ENCODE measurements around the gene HKDC1. TPM values are rescaled to one million over a fixed set of nuclear protein-coding genes. Genes with fewer than 3 reads are reported as not detected.

Gene HKDC1
- polyA plus RNA-seq (2012; ENCODE audit: insufficient read length, low read depth), result 0.56 TPM

- TF ChIP-seq FOXP2 (optimal IDR thresholded peaks at IDR 0.05; ENCODE audit: borderline replicate concordance, extremely low read depth, extremely low read length, insufficient read depth) (no peak), REST (IDR thresholded peaks at IDR 0.05; ENCODE audit: insufficient read depth in 1 of 2, low read depth in 2 of 2, low read length in 2 of 2) (no peak)
Measured at GRCh38 chr10:69220041-69220451, at the start of gene HKDC1. TSS of gene HKDC1 (plus strand) at chr10:69220332. CDS start at chr10:69220436, 104 bp downstream.

GRCh38 chr10:69172241-69172982 lies 47.7 kb upstream of the HKDC1 start:
- TF ChIP-seq FOXP2 (optimal IDR thresholded peaks at IDR 0.05; ENCODE audit: borderline replicate concordance, extremely low read depth, extremely low read length, insufficient read depth) (no peak), POLR2AphosphoS5 (IDR thresholded peaks at IDR 0.05; ENCODE audit: low read depth, low read length) (no peak), REST (IDR thresholded peaks at IDR 0.05; ENCODE audit: insufficient read depth in 1 of 2, low read depth in 2 of 2, low read length in 2 of 2) (no peak), SIN3A (IDR thresholded peaks at IDR 0.05; ENCODE audit: borderline replicate concordance, insufficient read depth, low read length) (no peak), TAF1 (IDR thresholded peaks at IDR 0.05; ENCODE audit: borderline replicate concordance, insufficient read depth, low read length) (no peak)

- TF ChIP-seq TAF1 (IDR thresholded peaks at IDR 0.05; ENCODE audit: borderline replicate concordance, insufficient read depth, low read length) (no peak), SIN3A (IDR thresholded peaks at IDR 0.05; ENCODE audit: borderline replicate concordance, insufficient read depth, low read length) (no peak), FOXP2 (optimal IDR thresholded peaks at IDR 0.05; ENCODE audit: borderline replicate concordance, extremely low read depth, extremely low read length, insufficient read depth) (no peak), POLR2AphosphoS5 (IDR thresholded peaks at IDR 0.05; ENCODE audit: low read depth, low read length) (no peak), REST (IDR thresholded peaks at IDR 0.05; ENCODE audit: insufficient read depth in 1 of 2, low read depth in 2 of 2, low read length in 2 of 2) (no peak)
Measured at GRCh38 chr10:69176823-69177222, 43.3 kb upstream of the HKDC1 start.

GRCh38 chr10:69179089-69179742 lies 40.9 kb upstream of the HKDC1 start:
- no peak for TF ChIP-seq FOXP2 (optimal IDR thresholded peaks at IDR 0.05; ENCODE audit: borderline replicate concordance, extremely low read depth, extremely low read length, insufficient read depth)
- no peak for TF ChIP-seq TAF1 (IDR thresholded peaks at IDR 0.05; ENCODE audit: borderline replicate concordance, insufficient read depth, low read length)
- no peak for TF ChIP-seq POLR2AphosphoS5 (IDR thresholded peaks at IDR 0.05; ENCODE audit: low read depth, low read length)
- TF ChIP-seq REST (IDR thresholded peaks at IDR 0.05; ENCODE audit: insufficient read depth in 1 of 2, low read depth in 2 of 2, low read length in 2 of 2), result no peak
- TF ChIP-seq SIN3A (IDR thresholded peaks at IDR 0.05; ENCODE audit: borderline replicate concordance, insufficient read depth, low read length), result no peak

Data from PFSK-1 (cell line).